Stimulated activated effector memory CD8-positive, alpha-beta T cell treated with anti-CD3 and anti-CD28 coated beads, Interleukin-12 subunit alpha, Interleukin-12 subunit beta, amount 100 ng/mL, for 72 hours (primary cell): ENCODE measurements around the gene SKAP1.
"Not testable (repeated sequence)": the region's sequence is repeated elsewhere in the genome, so short reads cannot be mapped to it uniquely, and the experiment has no call there.

Experiments used
- ATAC-seq: fragments of 150-1000 bp; cut with Tn5 transposase; 2 replicates; pipeline ENCODE4 v1.10.0; 2021
- DNase-seq, 2 donors: peaks; one replicate each; pipeline ENCODE4 v3.0.0; 2021 to 2022; ENCODE audit warnings: low spot score in 2 of 2
- H3K27ac Mint-ChIP-seq: one replicate; pipeline ENCODE4 v1.8.0; 2022; ENCODE audit warnings: mild to moderate bottlenecking, mixed read lengths
- H3K36me3 Mint-ChIP-seq: one replicate; pipeline ENCODE4 v1.8.0; 2022; ENCODE audit warnings: mild to moderate bottlenecking, mixed read lengths
- H3K4me1 Mint-ChIP-seq: one replicate; pipeline ENCODE4 v1.8.0; 2022; ENCODE audit warnings: mixed read lengths
- H3K4me3 Mint-ChIP-seq: one replicate; pipeline ENCODE4 v1.8.0; 2022; ENCODE audit warnings: mild to moderate bottlenecking, mixed read lengths
- H3K9me3 Mint-ChIP-seq: one replicate; pipeline ENCODE4 v1.8.0; 2022; ENCODE audit warnings: mixed read lengths

Gene SKAP1

GRCh38 chr17:48347177-48347576 lies 82.8 kb downstream of the SKAP1 start:
- Mint-ChIP-seq H3K36me3 (peaks cover 42% of the 10 kb centered on the region), H3K4me1 (peaks cover 3% of the 10 kb centered on the region), H3K27ac (no peak overlapping the region), H3K9me3 (no peaks in the 10 kb centered on the region), H3K4me3 (no peak overlapping the region)
- ATAC-seq (no peak), DNase-seq (no peak)

DNA sequence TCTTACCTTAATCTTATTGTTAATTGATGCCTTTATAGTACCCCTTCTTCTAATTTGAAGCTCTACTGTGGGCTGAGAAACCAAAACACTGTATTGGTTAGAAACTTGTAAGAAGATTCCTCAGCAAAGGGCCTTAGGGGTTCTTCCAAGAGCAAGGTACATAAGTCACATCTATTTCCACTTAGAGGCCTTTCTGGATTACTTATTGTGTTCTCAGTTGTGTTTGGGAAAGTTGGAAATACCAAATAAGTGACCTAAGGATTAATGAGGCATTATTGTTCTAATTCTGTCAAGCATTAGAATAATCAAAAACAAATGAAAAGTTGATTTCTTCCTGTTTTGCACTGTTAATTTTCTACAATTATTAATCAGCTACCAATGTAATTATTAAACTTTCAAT lies 85.8 kb downstream of the SKAP1 start:
- Mint-ChIP-seq H3K27ac (peak overlapping the region; percentile 17), H3K4me1 (peaks cover 6% of the 10 kb centered on the region), H3K9me3 (no peaks in the 10 kb centered on the region), H3K4me3 (no peak overlapping the region), H3K36me3 (peaks cover 70% of the 10 kb centered on the region)
- ATAC-seq (no peak), DNase-seq (no peak)

DNA sequence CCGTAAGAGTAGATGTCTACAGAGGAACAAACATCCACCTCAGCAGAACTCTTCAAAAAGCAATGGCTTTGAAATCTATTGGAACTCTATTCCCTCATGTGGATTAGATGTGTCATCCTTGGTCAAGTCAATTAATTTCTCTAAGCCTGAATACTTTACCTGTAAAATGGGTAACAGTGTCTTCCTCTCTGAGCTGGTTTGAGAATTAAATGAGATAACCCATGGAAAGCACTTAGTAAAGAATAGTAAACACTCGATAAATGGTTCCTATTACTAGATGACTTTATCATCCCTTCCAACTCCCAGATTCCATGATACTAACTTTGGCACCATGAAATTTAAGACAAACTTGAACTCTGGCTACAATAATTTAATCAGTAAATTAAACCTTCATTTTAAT lies 89.1 kb downstream of the SKAP1 start:
- no peaks in the 10 kb centered on the region for H3K9me3 Mint-ChIP-seq
- H3K4me3 Mint-ChIP-seq = no peak overlapping the region
- peaks cover 6% of the 10 kb centered on the region for H3K4me1 Mint-ChIP-seq
- peaks cover 71% of the 10 kb centered on the region for H3K36me3 Mint-ChIP-seq
- H3K27ac Mint-ChIP-seq = no peak overlapping the region
- DNase-seq (no peak), ATAC-seq (no peak)

- H3K27ac Mint-ChIP-seq = no peak overlapping the region
- ATAC-seq (no peak), DNase-seq (no peak)
- H3K4me3 Mint-ChIP-seq = no peak overlapping the region
- peaks cover 6% of the 10 kb centered on the region for H3K4me1 Mint-ChIP-seq
- H3K9me3 Mint-ChIP-seq = no peaks in the 10 kb centered on the region
- H3K36me3 Mint-ChIP-seq = peaks cover 49% of the 10 kb centered on the region
Measured at GRCh38 chr17:48338720-48339119, 91.3 kb downstream of the SKAP1 start.

GRCh38 chr17:48337903-48338302 lies 92.1 kb downstream of the SKAP1 start:
- Mint-ChIP-seq H3K36me3 (peaks cover 41% of the 10 kb centered on the region), H3K27ac (peak overlapping the region; percentile 32)
- H3K9me3 Mint-ChIP-seq, ATAC-seq, H3K4me1 Mint-ChIP-seq, DNase-seq, H3K4me3 Mint-ChIP-seq: not testable (repeated sequence)

DNA sequence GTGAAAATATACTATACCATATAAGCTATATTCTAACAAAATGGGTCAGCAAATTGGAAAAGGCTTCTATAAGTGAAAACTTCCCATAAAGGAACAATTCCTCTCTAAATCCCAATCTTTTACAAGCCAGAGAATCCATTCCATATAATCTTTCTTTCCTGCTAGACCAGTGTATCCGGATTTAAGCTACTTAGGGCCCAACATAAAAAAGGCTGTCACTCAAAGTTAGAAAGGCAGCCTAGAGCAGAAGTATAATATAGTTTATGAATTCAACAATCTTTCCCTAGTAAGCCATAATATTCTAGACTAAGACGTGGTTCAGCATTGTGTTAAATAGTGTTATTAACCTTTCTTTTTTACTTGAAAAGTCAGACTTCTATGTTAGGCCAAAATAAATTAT lies 93.0 kb downstream of the SKAP1 start:
- ATAC-seq = no peak
- H3K4me3 Mint-ChIP-seq = no peak overlapping the region
- no peak for DNase-seq
- no peaks in the 10 kb centered on the region for H3K9me3 Mint-ChIP-seq
- H3K36me3 Mint-ChIP-seq = peaks cover 32% of the 10 kb centered on the region
- peaks cover under 1% of the 10 kb centered on the region for H3K4me1 Mint-ChIP-seq
- peak overlapping the region; percentile 4 for H3K27ac Mint-ChIP-seq

DNA sequence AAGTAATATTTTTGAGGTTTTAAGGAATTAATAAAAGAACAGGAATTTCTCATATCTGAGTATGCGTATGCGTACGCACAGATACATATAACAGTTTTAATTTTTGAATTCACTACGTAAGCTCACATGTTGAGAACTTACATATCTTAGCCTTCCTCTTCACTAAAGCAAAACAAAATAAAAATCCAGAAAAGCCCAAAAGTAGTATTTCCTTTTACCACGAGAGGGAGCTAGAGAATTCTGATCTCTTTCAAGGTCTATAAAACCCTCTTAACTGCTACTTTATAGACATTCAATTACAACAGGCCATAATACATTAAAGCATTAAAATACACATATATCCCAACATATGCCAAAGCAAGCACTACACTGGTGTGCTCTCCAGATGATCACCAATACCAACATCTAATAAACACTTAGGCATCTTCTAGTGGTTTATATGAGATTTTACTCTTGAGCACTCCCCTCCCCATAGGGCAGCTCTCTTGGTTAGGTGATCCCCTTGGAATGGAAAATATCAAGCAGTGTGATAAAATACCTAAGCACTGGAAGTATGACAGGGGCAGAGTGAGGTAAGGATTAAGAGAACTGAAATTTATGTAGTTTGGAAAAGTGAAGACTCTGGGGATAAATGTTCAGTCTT lies 94.0 kb downstream of the SKAP1 start:
- Mint-ChIP-seq H3K36me3 (peaks cover 30% of the 10 kb centered on the region), H3K4me3 (no peak overlapping the region), H3K4me1 (no peaks in the 10 kb centered on the region), H3K9me3 (no peaks in the 10 kb centered on the region), H3K27ac (no peak overlapping the region)
- ATAC-seq (no peak), DNase-seq (no peak)

- H3K9me3 Mint-ChIP-seq = no peaks in the 10 kb centered on the region
- no peak overlapping the region for H3K4me3 Mint-ChIP-seq
- ATAC-seq (no peak), DNase-seq (no peak)
- H3K27ac Mint-ChIP-seq = no peak overlapping the region
- H3K4me1 Mint-ChIP-seq = peaks cover 4% of the 10 kb centered on the region
- H3K36me3 Mint-ChIP-seq = peaks cover 30% of the 10 kb centered on the region
Measured at GRCh38 chr17:48335146-48335784, 94.7 kb downstream of the SKAP1 start.

GRCh38 chr17:48333034-48333530 lies 96.9 kb downstream of the SKAP1 start:
- no peak overlapping the region for H3K4me3 Mint-ChIP-seq
- ATAC-seq (peak; percentile 100), DNase-seq (no peak)
- H3K27ac Mint-ChIP-seq = no peak overlapping the region
- peaks cover 22% of the 10 kb centered on the region for H3K36me3 Mint-ChIP-seq
- no peaks in the 10 kb centered on the region for H3K9me3 Mint-ChIP-seq
- peaks cover 13% of the 10 kb centered on the region for H3K4me1 Mint-ChIP-seq

DNA sequence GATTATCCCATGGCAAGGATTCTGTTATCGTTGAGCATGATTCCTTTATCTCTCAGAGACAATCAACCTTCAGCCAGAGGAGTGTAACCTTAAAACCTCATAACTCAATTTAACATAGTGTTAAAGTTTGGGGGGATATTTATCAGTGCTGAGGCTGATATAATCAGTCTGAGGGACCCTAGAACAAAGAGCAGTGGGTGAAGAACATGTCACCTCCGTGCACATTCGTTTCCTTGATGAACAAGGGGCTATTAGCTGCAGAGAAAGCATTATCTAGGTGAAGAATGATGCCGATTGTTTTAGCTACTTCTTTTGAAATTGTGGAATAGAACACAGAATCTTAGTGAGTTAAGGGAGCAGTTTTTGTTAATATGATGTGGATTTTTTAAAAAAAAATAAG lies 99.1 kb downstream of the SKAP1 start:
- peaks cover 27% of the 10 kb centered on the region for H3K36me3 Mint-ChIP-seq
- no peak overlapping the region for H3K4me3 Mint-ChIP-seq
- peaks cover 13% of the 10 kb centered on the region for H3K4me1 Mint-ChIP-seq
- DNase-seq = no peak
- no peaks in the 10 kb centered on the region for H3K9me3 Mint-ChIP-seq
- no peak for ATAC-seq
- no peak overlapping the region for H3K27ac Mint-ChIP-seq

DNA sequence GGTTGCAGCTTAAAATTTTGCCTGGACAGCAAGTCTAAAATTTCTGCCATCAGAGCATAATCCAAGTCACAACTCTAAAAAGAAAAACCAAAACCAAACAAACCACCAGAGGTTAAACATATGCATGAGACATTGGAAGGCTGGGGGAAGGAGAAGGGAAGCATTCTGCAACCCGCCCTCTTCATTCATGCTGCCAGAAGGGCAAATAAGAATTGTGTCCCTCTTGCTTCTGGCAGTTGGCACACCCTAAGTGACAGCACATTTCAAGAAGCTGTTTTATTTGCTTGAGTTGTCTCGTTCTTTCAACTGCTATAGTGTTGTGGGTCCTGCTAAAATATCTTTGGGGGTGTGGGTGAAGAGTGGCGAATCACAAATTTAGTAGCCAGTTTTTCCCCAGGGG lies 99.6 kb downstream of the SKAP1 start:
- ATAC-seq (no peak), DNase-seq (no peak)
- no peak overlapping the region for H3K27ac Mint-ChIP-seq
- no peaks in the 10 kb centered on the region for H3K9me3 Mint-ChIP-seq
- H3K36me3 Mint-ChIP-seq = peaks cover 27% of the 10 kb centered on the region
- no peak overlapping the region for H3K4me3 Mint-ChIP-seq
- H3K4me1 Mint-ChIP-seq = peaks cover 13% of the 10 kb centered on the region

- Mint-ChIP-seq H3K9me3 (no peaks in the 10 kb centered on the region), H3K36me3 (peaks cover 27% of the 10 kb centered on the region), H3K4me3 (no peak overlapping the region), H3K4me1 (peaks cover 13% of the 10 kb centered on the region), H3K27ac (no peak overlapping the region)
- ATAC-seq (no peak), DNase-seq (no peak)
Measured at GRCh38 chr17:48328457-48328856, 101.6 kb downstream of the SKAP1 start.

DNA sequence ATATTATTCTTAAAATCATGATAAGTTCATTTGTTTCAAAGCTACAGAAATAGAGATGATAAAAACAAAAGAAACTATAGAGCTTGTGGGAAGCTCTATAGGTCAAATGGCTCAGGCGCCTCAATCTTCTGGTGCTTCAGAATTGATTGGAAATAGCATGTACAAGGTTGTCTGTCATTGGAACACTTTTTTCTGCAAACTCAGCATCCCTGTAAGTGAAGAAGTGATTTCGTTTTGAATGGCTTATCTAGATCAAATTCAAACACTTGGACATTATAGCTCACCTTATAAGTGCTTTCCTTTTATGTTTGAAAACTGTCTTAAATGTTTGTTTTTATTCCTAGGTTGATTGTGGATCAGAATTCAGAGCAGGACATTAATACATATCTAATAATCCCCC lies 103.7 kb downstream of the SKAP1 start:
- Mint-ChIP-seq H3K4me3 (no peak overlapping the region), H3K9me3 (no peaks in the 10 kb centered on the region), H3K4me1 (peaks cover 25% of the 10 kb centered on the region), H3K36me3 (peaks cover 23% of the 10 kb centered on the region), H3K27ac (no peak overlapping the region)
- DNase-seq (no peak), ATAC-seq (no peak)

- ATAC-seq = no peak
- H3K4me3 Mint-ChIP-seq = no peak overlapping the region
- H3K9me3 Mint-ChIP-seq = no peaks in the 10 kb centered on the region
- H3K27ac Mint-ChIP-seq = no peak overlapping the region
- H3K4me1 Mint-ChIP-seq = peaks cover 23% of the 10 kb centered on the region
- DNase-seq = no peak
- H3K36me3 Mint-ChIP-seq = peaks cover 4% of the 10 kb centered on the region
Measured at GRCh38 chr17:48322060-48322459, 108.0 kb downstream of the SKAP1 start.

GRCh38 chr17:48317732-48318131 lies 112.3 kb downstream of the SKAP1 start:
- Mint-ChIP-seq H3K27ac (no peak overlapping the region), H3K36me3 (peaks cover 12% of the 10 kb centered on the region), H3K4me1 (peaks cover 43% of the 10 kb centered on the region), H3K4me3 (no peak overlapping the region), H3K9me3 (no peaks in the 10 kb centered on the region)
- ATAC-seq = no peak
- no peak for DNase-seq

- peaks cover 32% of the 10 kb centered on the region for H3K4me1 Mint-ChIP-seq
- H3K36me3 Mint-ChIP-seq = peaks cover 12% of the 10 kb centered on the region
- H3K9me3 Mint-ChIP-seq = no peaks in the 10 kb centered on the region
- no peak for ATAC-seq
- no peak for DNase-seq
- H3K4me3 Mint-ChIP-seq = no peak overlapping the region
- no peak overlapping the region for H3K27ac Mint-ChIP-seq
Measured at GRCh38 chr17:48314716-48315115, 115.3 kb downstream of the SKAP1 start.
